Activated CD8-positive, alpha-beta memory T cell treated with anti-CD3 and anti-CD28 coated beads, Interleukin-2, amount 10 ng/mL, durations not matched to agents 7 days and 5 days (primary cell): ENCODE results near the gene ADCY10. TPM values are rescaled to one million over a fixed set of nuclear protein-coding genes. Genes with fewer than 3 reads are reported as not detected.

Source experiments
- ATAC-seq: fragments of 150-1000 bp; cut with Tn5 transposase; one replicate; pipeline ENCODE4 v1.10.0; 2021; ENCODE audit warnings: moderate library complexity
- CTCF ChIA-PET: fragments of 350-600 bp; sonication (Branson Sonifier 250); formaldehyde crosslinking; loops from one replicate; lab custom pipeline; 2021; ENCODE audit warnings: antibody characterized with exemption; lab: Charles Lee
- DNase-seq: peaks from one replicate; pipeline ENCODE4 v3.0.0-alpha.2; 2020
- H3K27ac Mint-ChIP-seq: one replicate; pipeline ENCODE4 v1.8.0; 2021; ENCODE audit warnings: mild to moderate bottlenecking, mixed read lengths
- H3K27me3 Mint-ChIP-seq: one replicate; pipeline ENCODE4 v1.8.0; 2021; ENCODE audit warnings: mixed read lengths
- H3K36me3 Mint-ChIP-seq: one replicate; pipeline ENCODE4 v1.8.0; 2021; ENCODE audit warnings: mild to moderate bottlenecking, mixed read lengths
- H3K4me1 Mint-ChIP-seq: one replicate; pipeline ENCODE4 v1.8.0; 2021; ENCODE audit warnings: mixed read lengths
- H3K4me3 Mint-ChIP-seq: one replicate; pipeline ENCODE4 v1.8.0; 2021; ENCODE audit warnings: mild to moderate bottlenecking, moderate library complexity, mixed read lengths
- H3K9me3 Mint-ChIP-seq: one replicate; pipeline ENCODE4 v1.8.0; 2022; ENCODE audit warnings: low read depth, mixed read lengths
- total RNA-seq, 2 experiments: library from RNA; stranded (reverse); gene quantifications; one replicate each; pipeline ENCODE4 v1.2.3, GENCODE V29; 2021

ADCY10 gene
- total RNA-seq, 2 experiments from 2014 or later = 0.07 to 0.32 TPM

DNA sequence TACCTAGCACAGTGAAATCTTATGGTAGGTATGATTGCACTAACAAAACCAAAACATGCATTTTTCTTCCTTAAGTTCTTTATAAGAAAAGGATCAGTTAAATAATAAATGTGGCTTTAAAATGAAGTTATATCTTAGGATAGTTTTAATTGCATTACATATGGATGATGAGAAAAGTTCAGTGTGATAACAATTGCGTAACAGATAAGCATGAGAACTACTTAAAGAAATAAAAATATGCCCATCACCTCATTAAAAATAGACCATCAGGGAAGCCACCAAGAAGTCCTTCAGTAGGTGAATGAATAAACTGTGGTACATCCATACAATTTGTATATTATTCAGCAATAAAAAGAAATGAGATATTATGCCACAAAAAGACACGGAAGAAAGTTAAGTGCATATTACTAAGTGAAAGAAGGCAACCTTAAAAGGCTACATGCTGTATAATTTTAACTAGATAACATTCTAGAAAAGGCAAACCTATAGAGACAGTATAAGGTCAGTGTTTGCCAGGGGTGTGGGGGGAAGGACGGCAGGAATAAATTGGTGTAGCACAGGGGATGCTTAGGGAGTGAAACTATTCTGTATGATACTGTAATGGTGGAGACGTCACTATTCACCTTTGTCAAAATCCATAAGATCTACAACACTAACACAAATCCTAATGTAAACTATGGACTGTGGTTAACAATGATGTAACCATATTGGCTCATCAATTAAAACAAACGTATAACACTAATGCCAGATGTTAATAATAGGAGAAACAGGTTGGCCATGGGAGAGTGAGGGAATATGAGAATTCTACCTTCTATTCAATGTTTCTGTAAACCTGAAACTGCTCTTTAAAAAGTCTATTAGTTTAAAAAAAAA, 149.2 kb downstream of the ADCY10 start:
- H3K36me3 Mint-ChIP-seq = peaks cover 10% of the 10 kb centered on the region
- H3K27me3 Mint-ChIP-seq = no peaks in the 10 kb centered on the region
- CTCF ChIA-PET = no interaction called here
- no peak overlapping the region for H3K27ac Mint-ChIP-seq
- peaks cover 18% of the 10 kb centered on the region for H3K4me1 Mint-ChIP-seq
- ATAC-seq (no peak), DNase-seq (no peak)
- no peak overlapping the region for H3K4me3 Mint-ChIP-seq
- no peaks in the 10 kb centered on the region for H3K9me3 Mint-ChIP-seq

DNA sequence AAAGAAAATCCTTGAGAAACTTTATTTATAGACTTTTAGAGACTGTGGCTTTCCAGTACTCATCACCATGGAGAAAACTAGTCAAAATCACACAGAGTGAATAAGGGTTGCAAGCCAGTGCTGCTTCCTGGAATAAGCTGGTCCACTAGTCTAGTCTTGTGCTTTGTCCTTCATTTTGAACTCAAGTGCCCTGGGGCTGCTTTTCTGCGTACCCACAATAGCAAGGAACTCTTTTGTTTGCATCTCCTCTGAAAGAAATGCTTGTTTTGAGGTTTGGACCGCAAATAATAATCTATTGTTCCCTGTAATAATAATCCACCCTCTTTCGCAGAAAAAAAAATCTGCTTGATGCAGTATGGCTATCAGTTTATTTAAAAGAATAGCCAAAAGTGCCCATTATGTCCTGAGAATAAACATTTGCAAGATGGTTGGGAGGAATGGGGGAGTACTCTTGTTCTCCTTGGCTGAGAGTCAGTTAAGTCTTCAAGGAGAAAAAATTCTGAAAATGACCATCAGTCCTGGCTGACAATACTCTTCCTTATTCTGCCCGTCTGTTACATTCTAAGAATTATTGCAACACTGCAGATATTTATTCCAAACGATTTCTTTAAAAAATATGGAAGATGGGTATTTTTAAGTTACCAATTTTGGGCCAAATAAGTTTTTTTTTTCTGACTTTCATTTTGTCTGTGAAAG, 150.3 kb downstream of the ADCY10 start:
- Mint-ChIP-seq H3K4me3 (no peak overlapping the region), H3K9me3 (no peaks in the 10 kb centered on the region), H3K4me1 (peaks cover 18% of the 10 kb centered on the region), H3K27ac (no peak overlapping the region), H3K27me3 (no peaks in the 10 kb centered on the region), H3K36me3 (peaks cover 7% of the 10 kb centered on the region)
- ATAC-seq = no peak
- DNase-seq = no peak
- CTCF ChIA-PET = no interaction called here

DNA sequence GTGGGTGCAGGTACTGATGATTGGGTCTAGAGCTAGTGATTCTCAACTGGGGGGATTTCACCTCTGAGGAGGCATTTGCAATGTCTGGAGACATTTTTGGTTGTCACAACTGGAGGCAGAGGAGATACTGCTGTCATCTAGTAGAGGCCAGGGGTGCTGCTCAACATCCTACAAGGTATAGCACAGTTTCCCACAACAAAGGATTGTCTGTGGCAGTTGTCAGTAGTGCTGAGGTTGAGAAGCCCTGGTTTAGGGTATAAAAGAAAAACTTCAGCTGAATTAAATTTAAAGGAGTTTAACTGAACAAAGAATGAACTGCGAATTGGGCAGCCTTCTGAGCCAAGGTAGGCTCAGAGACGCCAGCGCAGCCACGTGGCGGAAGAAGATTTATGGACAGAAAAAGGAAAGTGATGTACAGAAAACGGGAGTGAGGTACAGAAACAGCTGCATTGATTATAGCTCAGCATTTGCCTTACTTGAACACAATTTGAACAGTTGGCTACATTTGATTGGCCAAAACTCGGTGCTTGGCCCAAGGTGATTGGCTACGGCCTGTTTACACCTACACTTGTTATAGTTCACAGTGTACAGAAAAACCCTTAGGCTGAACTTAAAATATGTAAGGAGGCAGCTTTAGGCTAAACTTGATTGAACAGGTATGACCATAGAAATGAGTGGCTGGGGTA, 151.7 kb downstream of the ADCY10 start:
- Mint-ChIP-seq H3K36me3 (peaks cover 2% of the 10 kb centered on the region), H3K27ac (no peak overlapping the region), H3K27me3 (no peaks in the 10 kb centered on the region), H3K9me3 (no peaks in the 10 kb centered on the region), H3K4me1 (peaks cover 12% of the 10 kb centered on the region), H3K4me3 (no peak overlapping the region)
- CTCF ChIA-PET = interaction anchor here (0.7 to 1.6 kb wide), 3 partner anchors 8 to 12 kb away, joined by 3 to 4 read pairs (median 3); no protein-coding TSS in a partner anchor
- ATAC-seq (no peak), DNase-seq (no peak)

DNA sequence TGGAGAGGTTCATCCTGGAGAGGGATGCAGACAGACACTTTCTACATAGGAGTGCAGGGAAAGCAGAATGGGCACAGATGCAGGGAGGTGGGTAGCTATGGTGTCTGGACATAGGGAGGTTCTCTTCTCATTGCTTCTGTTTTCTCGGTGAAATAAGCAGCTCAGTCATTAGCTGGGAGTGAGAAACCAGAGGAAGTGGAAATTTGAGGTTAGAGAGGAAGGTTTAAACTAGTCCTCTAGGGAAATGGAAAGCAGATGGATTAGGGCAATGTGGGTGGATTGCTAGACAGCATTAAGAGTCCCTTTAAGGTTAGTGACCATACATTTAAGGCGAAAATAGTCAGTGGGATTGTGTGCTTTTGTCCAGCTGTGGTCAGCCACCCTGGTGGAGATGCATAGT, 152.5 kb downstream of the ADCY10 start:
- Mint-ChIP-seq H3K36me3 (peaks cover under 1% of the 10 kb centered on the region), H3K4me1 (peaks cover 10% of the 10 kb centered on the region), H3K27me3 (no peaks in the 10 kb centered on the region), H3K27ac (no peak overlapping the region), H3K4me3 (no peak overlapping the region), H3K9me3 (no peaks in the 10 kb centered on the region)
- CTCF ChIA-PET = interaction anchor here (0.7 to 1.6 kb wide), 2 partner anchors 8 to 9 kb away, joined by 3 to 4 read pairs; no protein-coding TSS in a partner anchor
- DNase-seq (no peak), ATAC-seq (no peak)

Other genes with a start within 250 kb of the ADCY10 start
- gene MPZL1, start 192.2 kb downstream of the ADCY10 start, total RNA-seq = 10 to 100 TPM; 12.4 to 14.2 TPM
- gene DCAF6, start 22.5 kb upstream of the ADCY10 start, total RNA-seq = 10 to 100 TPM; 27.5 to 31.1 TPM
- gene MPC2, start 22.9 kb upstream of the ADCY10 start, total RNA-seq = 10 to 100 TPM; 59.3 to 64.0 TPM
- under 1 TPM; 0.37 to 0.44 TPM for gene GPR161, start 222.8 kb upstream of the ADCY10 start, total RNA-seq